NCI-H2107 (cell line): ENCODE results near the gene NBDY.
"Not testable (repeated sequence)": the region's sequence is repeated elsewhere in the genome, so short reads cannot be mapped to it uniquely, and the experiment has no call there.

ENCODE experiments used
- DNase-seq: peaks from one replicate; lab custom pipeline; 2025; lab: John Stamatoyannopoulos, UW

The NBDY gene, protein sequence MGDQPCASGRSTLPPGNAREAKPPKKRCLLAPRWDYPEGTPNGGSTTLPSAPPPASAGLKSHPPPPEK

GRCh38 chrX:56729152-56729850 lies at the start of gene NBDY:
Gene NBDY (plus strand): TSS chrX:56729243. CDS start chrX:56729354, 111 bp downstream.
- DNase-seq = no peak

GRCh38 chrX:56704530-56704929 lies 24.5 kb upstream of the NBDY start:
- DNase-seq = not testable (repeated sequence)

DNA sequence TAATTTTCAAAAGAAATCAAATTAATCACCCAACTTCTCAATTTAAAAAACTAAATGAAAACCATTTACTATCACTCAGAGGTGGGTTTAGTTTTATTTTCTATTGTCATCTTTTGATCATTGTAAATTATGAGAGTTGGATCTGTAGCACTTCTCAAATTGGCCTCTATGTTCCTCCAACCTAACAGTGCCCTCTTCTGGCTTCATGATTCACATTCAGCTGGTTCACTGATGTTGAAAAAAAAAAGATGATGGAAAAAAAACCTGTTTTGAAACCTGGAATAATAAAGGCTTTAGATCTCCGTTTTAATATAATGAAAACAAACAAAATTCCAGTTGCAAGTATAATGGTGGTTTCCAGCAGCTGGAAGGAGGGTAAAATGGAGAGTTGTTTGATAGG lies 2.4 kb upstream of the NBDY start:
- no peak for DNase-seq

GRCh38 chrX:56727531-56727930 lies 1.5 kb upstream of the NBDY start:
- no peak for DNase-seq

DNA sequence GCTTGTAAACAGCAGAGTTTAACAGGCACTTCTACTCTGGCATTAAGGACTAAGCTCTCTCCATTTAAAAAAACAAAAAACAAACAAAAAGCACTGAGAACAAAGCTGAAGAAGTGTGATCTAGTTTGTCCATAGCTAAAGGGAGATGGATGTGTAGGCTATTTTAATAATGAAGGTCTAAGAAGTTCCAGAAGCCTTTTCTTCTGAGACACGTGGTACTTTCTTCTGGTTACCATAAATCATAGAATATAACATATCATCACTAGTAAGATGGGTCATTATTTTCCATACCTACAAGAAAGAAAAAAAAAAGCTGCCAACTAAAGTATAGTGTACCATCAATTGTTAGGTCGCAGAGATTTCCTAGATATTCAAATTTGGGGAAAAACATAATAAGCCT lies 722 bp upstream of the NBDY start:
- DNase-seq = no peak

DNA sequence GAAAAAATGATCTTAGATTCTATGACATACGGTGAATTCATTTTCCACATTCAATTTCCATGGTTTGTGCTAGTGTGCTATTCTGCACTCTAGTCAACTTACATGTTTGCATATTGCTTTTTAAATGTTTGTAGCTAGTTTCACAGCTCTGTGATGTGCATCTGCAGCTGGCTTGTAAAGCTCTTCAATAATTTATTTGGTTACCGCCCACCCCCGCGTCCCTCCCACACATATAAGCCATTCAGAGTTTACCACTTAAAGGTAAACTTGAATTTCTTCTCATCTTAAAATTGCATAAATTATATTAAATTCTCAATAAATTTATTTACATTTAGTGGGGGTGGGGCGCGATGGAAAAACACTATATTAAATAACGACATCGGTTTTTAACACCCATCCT lies 291 bp upstream of the NBDY start:
- DNase-seq = no peak

DNA sequence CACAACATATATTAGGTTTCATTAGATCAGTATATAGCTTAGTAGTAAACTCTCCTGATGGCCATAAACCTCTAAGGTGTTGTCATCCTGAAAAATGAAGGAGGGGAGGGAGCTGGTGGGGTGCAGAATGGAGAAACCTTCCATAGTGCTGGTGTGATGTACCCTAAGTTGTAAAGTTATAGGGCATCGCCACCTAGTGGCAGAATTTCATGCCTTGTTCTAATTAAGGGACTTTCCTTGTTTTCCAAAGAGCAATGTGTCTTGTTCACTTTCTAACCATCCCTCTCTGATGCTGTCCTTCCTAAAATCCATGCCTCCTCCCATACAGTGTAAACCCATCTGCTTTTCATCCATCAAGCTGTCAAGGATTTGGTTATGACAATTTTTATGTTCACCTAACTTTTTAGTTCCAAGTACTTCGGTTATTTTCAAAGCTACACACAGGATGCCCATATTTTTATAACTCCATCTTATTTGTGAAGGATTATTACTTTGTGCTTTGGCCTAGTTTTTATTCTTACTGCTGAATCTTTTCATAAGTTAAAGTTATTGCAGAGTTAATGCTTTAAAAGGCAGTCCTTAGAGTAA lies 4.5 kb downstream of the NBDY start:
- DNase-seq = no peak

- DNase-seq = no peak
Measured at GRCh38 chrX:56736219-56736618, 7.2 kb downstream of the NBDY start.

- DNase-seq = no peak
Measured at GRCh38 chrX:56738670-56739069, 9.6 kb downstream of the NBDY start.

- DNase-seq = no peak
Measured at GRCh38 chrX:56744996-56745395, 16.0 kb downstream of the NBDY start.

DNA sequence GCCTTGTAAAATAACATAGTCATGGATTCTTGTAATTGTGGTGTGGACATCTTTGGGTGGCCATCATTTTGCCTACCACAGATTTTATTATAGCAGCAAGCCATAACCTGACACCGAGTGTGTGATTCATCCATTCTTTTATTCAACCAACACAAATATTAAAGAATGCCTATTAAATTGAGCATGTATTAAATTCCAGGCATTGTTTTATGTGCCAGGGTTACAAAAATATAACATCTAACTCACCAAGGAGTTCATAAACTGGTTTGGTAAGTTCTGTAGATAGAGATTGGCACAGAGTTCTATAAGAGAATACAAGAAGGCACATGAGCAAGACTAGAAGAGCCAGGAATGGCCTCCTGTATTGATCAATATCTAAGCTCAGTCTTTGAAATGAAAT lies 18.0 kb downstream of the NBDY start:
- no peak for DNase-seq

DNA sequence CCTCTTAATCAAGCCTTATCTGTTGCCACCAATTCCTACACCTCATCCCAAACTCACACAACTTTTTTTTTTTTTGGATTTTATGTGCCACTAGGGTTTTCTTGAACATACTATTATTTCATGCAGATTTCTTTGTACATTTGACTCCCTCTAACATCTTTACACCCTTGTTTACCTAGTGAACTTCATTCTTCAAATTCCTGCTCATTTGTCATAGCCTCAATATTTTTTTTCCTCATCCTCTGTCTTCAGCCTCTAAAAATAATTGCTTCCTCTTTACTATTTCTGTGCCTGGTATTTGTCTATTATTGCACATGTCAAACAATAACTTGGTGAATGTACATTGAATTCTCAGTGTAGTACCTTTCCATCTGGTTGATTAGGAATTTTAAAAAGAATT lies 22.0 kb downstream of the NBDY start:
- DNase-seq = no peak

DNA sequence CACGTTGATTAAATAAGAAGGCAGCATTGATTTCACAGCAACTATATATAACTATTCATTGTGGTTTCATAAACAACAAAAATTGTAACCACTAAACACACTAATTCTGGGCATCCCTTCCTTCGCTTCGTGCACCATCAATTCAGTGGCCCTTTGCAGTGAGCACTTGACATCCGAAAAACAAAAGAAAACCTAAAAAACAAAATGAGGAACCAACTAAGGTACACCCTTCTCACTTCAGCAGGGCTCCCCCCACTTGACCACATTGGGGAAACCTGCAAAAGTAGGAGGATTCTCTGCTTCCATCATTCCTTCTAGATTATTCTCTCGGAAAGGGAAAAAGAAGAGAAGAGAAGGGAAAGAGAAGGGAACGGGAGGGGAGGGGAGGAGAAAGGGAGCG lies 28.3 kb downstream of the NBDY start:
- no peak for DNase-seq

DNA sequence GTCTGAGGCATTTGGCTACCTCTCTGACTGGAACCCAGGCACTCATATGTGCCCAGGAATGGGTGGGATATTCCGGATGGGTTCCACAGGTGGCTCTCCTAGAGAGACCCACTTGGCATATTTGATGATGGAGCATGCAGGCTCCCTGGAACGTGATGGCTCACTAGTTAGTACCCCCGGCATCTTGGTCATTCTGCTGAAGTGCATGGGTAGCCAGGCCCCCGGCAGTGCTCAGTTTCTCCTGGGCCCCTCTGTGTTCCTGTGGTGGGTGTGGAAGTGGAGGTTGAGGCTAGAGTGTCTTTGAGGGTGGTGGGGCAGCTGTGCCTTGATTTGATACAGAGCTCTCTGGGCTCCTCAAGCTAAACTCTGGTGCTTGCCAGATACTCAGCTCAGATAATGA lies 29.4 kb downstream of the NBDY start:
- DNase-seq = no peak

- DNase-seq = no peak
Measured at GRCh38 chrX:56759736-56760409, 30.8 kb downstream of the NBDY start.

- not testable (repeated sequence) for DNase-seq
Measured at GRCh38 chrX:56760410-56761124, 31.5 kb downstream of the NBDY start.

DNA sequence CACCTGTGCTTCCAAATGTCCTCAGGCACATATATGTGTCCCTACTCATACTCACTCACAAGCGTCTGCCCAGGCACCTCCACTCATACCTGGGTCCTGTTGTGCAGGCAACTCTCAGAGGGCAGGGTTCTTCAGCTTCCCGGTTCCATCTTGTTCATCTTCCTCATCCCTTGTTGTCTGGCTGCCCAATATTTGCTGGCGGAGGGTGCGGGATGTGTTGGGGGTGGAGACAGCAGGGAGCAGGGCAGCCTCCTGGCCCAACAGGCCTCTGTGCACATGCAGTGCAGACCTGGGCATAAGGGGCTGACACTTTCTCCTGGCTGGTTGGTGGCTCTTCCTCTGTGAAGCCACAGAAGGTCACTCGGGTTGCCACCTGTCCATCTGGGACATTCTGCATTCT lies 32.1 kb downstream of the NBDY start:
- DNase-seq = no peak

DNA sequence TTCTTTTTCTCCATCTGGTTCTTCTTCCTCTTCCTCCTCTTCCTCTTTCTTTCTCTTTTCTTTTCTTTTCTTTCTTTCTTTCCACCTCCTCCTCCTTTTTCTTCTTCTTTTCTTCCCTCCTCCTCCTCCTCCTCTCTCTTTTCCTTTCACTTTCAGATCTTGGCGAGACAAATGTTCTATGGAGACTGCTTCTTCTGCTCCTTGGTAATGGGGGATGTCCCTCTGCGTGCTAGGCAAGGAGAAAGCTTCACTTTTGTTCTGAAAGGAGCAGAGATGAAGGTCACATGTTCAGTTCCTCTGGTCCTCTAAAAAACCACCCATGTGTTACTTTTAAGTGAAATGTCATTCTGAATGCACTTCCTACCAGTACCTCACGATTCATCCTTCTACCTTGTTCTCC lies 33.2 kb downstream of the NBDY start:
- no peak for DNase-seq

DNA sequence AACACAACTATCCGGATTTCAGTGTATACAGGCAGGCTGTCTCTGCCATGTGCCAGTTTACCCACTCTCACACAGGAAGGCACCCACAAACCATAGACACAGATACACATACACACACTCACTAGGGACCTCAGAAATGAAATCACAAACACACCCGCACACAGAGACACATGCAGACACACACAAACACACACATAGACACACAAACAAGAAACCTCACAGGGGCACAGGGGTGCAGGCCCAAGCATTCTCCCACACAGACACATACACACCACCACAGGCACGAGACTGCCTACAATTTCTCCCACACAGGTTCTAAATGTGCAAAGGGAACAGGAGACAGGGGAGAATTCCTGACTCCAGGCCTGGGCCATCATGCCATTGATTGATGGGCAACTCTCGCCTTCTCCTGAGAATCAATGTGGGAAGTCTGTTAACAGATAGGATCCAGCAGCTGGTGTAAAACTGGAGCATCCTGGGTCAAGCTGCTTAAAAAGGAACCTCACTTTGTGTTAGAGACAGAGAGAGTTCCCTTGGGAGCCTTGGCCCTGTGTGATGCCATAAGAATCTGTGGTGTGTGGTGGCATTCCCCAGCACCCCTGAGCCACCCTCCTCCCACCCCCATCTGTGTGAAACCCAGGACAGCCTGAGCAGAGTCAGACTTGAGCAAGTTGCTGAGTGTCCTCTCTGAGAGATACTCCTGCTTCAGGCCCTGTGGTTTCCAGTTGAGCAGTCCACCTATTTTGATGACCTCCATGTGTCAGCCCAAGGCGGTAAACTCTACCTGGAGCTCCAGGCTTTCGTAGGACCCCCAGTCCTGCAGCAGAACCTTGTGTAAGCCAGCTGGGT lies 33.9 kb downstream of the NBDY start:
- no peak for DNase-seq

DNA sequence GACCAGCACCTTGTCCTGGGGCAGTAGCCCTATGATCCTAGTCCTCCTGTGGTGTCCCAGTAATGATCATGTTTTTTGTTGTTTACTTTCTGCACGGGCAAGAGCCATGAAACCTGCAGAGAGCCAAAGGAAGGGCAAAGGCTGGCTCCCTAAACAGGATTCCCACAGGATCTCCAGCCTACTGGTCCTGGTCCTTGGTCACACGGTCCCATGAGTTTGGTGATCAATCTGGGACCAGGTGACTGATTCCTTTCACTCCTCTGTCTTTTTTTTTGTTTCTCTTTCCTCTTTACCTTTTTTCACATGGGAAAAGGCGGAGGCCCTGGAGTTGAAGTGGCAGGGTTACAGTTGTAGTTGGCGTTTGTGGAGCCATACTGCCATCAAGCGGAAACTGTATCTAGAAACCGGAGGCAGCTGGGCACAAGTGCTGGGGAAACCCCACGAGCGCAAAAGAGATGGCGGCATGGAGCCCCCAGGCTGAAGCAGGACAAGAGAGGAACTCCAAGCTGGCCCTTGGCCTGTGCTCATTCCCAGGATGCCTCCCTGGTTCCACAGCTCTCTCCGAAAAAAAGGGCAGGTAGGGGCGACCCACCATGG lies 34.6 kb downstream of the NBDY start:
- DNase-seq = no peak
